Measurements from ENCODE around the gene CDC42SE2.

- TF ChIP-seq, protein P1, sequence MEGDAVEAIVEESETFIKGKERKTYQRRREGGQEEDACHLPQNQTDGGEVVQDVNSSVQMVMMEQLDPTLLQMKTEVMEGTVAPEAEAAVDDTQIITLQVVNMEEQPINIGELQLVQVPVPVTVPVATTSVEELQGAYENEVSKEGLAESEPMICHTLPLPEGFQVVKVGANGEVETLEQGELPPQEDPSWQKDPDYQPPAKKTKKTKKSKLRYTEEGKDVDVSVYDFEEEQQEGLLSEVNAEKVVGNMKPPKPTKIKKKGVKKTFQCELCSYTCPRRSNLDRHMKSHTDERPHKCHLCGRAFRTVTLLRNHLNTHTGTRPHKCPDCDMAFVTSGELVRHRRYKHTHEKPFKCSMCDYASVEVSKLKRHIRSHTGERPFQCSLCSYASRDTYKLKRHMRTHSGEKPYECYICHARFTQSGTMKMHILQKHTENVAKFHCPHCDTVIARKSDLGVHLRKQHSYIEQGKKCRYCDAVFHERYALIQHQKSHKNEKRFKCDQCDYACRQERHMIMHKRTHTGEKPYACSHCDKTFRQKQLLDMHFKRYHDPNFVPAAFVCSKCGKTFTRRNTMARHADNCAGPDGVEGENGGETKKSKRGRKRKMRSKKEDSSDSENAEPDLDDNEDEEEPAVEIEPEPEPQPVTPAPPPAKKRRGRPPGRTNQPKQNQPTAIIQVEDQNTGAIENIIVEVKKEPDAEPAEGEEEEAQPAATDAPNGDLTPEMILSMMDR (IDR thresholded peaks at IDR 0.05), result no peak
- TF ChIP-seq POLR2A (IDR thresholded peaks at IDR 0.05) (no peak), POLR2AphosphoS5 (IDR thresholded peaks at IDR 0.05) (no peak)
Observed at GRCh38 chr5:131303537-131303936, 39.7 kb downstream of the CDC42SE2 start.
